Measurements from ENCODE around the gene ANXA5. TPM values are rescaled to one million over a fixed set of nuclear protein-coding genes. Genes with fewer than 3 reads are reported as not detected.

The ANXA5 gene
- polyA plus RNA-seq, 1 of the 3 experiments (the other 2 are of a cell fraction): 379 TPM

- Histone ChIP-seq H3K27me3 (ENCODE audit: insufficient read depth) (no peaks in the 10 kb centered on the region), H3K27ac (ENCODE audit: low read depth in 2 of 2, low read length in 1 of 2) (no peak overlapping the region), H3F3A (replicated peaks; ENCODE audit: insufficient read depth) (peaks cover 18% of the 10 kb centered on the region), H3K4me3 (ENCODE audit: low read depth in 2 of 2, low read length in 1 of 2) (no peak overlapping the region), H3K9ac (no peak overlapping the region), H3K79me2 (ENCODE audit: insufficient read depth) (no peaks in the 10 kb centered on the region), H3K9me3 (no peaks in the 10 kb centered on the region), H3K9me2 (no peaks in the 10 kb centered on the region), H4K20me1 (ENCODE audit: insufficient read depth) (no peaks in the 10 kb centered on the region), H3K36me3 (replicated peaks in 1 of 2; ENCODE audit: control insufficient read depth in 1 of 2, insufficient read depth in 2 of 2, low read length in 1 of 2) (no peaks in the 10 kb centered on the region), H3K4me2 (no peak overlapping the region), H3K4me1 (ENCODE audit: control insufficient read depth in 1 of 2, insufficient read depth in 2 of 2, low read depth in 1 of 2, low read length in 1 of 2) (no peaks in the 10 kb centered on the region; a peak in 1 of 4 replicates), H2AFZ (ENCODE audit: low read depth) (no peak overlapping the region)
- 80% methylated on average over 3 of the region's 3 CpGs for WGBS (ENCODE audit: low lambda C conversion rate)
- ChIA-PET POLR2A (interaction anchor here (0.6 kb wide), 1 partner anchor 11 kb away, joined by 4 read pairs; no protein-coding TSS in a partner anchor), CTCF (interaction anchor here (2.4 to 4.0 kb wide), 3 partner anchors 192 to 284 kb away, joined by 10 to 16 read pairs (median 10); no protein-coding TSS in a partner anchor)
- no peak for TF ChIP-seq GATA2 (CRISPR knock-in tag; IDR thresholded peaks at IDR 0.05)
- TF ChIP-seq MEF2A (IDR thresholded peaks at IDR 0.05; ENCODE audit: borderline replicate concordance, low read depth): no peak
- TF ChIP-seq CHD2 (IDR thresholded peaks at IDR 0.05; ENCODE audit: low read length, partially characterized antibody): no peak
- TF ChIP-seq MAX (IDR thresholded peaks at IDR 0.05; ENCODE audit: low read depth): no peak
- no peak for TF ChIP-seq CTCF (IDR thresholded peaks at IDR 0.05)
- no peak for TF ChIP-seq FOXJ3 (CRISPR knock-in tag; IDR thresholded peaks at IDR 0.05)
- no peak for TF ChIP-seq POLR2AphosphoS5 (IDR thresholded peaks at IDR 0.05; ENCODE audit: low read depth, low read length)
- no peak for TF ChIP-seq MXI1 (IDR thresholded peaks at IDR 0.05; ENCODE audit: low read depth, low read length)
- no peak for TF ChIP-seq NRF1 (IDR thresholded peaks at IDR 0.05; ENCODE audit: low read depth, low read length)
- TF ChIP-seq JUND (IDR thresholded peaks at IDR 0.05): no peak
- TF ChIP-seq ELF1 (IDR thresholded peaks at IDR 0.05): no peak
- TF ChIP-seq TCF12 (IDR thresholded peaks at IDR 0.05): no peak
- DNase-seq: no peak
Observed at GRCh38 chr4:121654738-121655137, 42.0 kb downstream of the ANXA5 start.

- Histone ChIP-seq H3K79me2 (ENCODE audit: insufficient read depth) (no peaks in the 10 kb centered on the region), H3K27me3 (ENCODE audit: insufficient read depth) (no peaks in the 10 kb centered on the region), H3K4me3 (ENCODE audit: low read depth in 2 of 2, low read length in 1 of 2) (no peak overlapping the region), H3K9ac (no peak overlapping the region), H3K27ac (ENCODE audit: low read depth in 2 of 2, low read length in 1 of 2) (no peak overlapping the region), H3K4me2 (no peak overlapping the region), H3K4me1 (ENCODE audit: control insufficient read depth in 1 of 2, insufficient read depth in 2 of 2, low read depth in 1 of 2, low read length in 1 of 2) (no peaks in the 10 kb centered on the region; a peak in 1 of 4 replicates), H3K36me3 (replicated peaks in 1 of 2; ENCODE audit: control insufficient read depth in 1 of 2, insufficient read depth in 2 of 2, low read length in 1 of 2) (no peaks in the 10 kb centered on the region), H3F3A (replicated peaks; ENCODE audit: insufficient read depth) (peaks cover 18% of the 10 kb centered on the region), H4K20me1 (ENCODE audit: insufficient read depth) (no peaks in the 10 kb centered on the region), H3K9me3 (no peaks in the 10 kb centered on the region), H3K9me2 (no peaks in the 10 kb centered on the region), H2AFZ (ENCODE audit: low read depth) (no peak overlapping the region)
- WGBS (ENCODE audit: low lambda C conversion rate): 51% methylated on average over 6 of the region's 6 CpGs
- POLR2A ChIA-PET: no interaction called here
- no peak for DNase-seq
- CTCF ChIA-PET: interaction anchor here (3.2 to 4.0 kb wide), 2 partner anchors 191 to 283 kb away, joined by 10 to 16 read pairs; no protein-coding TSS in a partner anchor
- no peak for TF ChIP-seq RFX5 (IDR thresholded peaks at IDR 0.05; ENCODE audit: low read length)
- TF ChIP-seq SMC3 (IDR thresholded peaks at IDR 0.05; ENCODE audit: low read depth, low read length): no peak
- TF ChIP-seq REST (IDR thresholded peaks at IDR 0.05; ENCODE audit: low read depth, low read length): no peak
- no peak for TF ChIP-seq RAD21 (IDR thresholded peaks at IDR 0.05; ENCODE audit: low read length)
- TF ChIP-seq, protein P1, sequence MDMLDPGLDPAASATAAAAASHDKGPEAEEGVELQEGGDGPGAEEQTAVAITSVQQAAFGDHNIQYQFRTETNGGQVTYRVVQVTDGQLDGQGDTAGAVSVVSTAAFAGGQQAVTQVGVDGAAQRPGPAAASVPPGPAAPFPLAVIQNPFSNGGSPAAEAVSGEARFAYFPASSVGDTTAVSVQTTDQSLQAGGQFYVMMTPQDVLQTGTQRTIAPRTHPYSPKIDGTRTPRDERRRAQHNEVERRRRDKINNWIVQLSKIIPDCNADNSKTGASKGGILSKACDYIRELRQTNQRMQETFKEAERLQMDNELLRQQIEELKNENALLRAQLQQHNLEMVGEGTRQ (IDR thresholded peaks at IDR 0.05; ENCODE audit: borderline replicate concordance, low read depth, low read length): no peak
- TF ChIP-seq FOXM1 (IDR thresholded peaks at IDR 0.05; ENCODE audit: low read depth): no peak
- TF ChIP-seq IRF3 (IDR thresholded peaks at IDR 0.05; ENCODE audit: low read depth, low read length): no peak
- TF ChIP-seq TAF1 (IDR thresholded peaks at IDR 0.05; ENCODE audit: borderline replicate concordance, low read depth, low read length): no peak
- TF ChIP-seq MAX (IDR thresholded peaks at IDR 0.05; ENCODE audit: low read depth): no peak
- no peak for TF ChIP-seq RXRA (IDR thresholded peaks at IDR 0.05; ENCODE audit: borderline replicate concordance, low read depth)
- no peak for TF ChIP-seq TEAD4 (IDR thresholded peaks at IDR 0.05; ENCODE audit: borderline replicate concordance, insufficient read depth)
- no peak for TF ChIP-seq GATA2 (CRISPR knock-in tag; IDR thresholded peaks at IDR 0.05)
- no peak for TF ChIP-seq FOXJ3 (CRISPR knock-in tag; IDR thresholded peaks at IDR 0.05)
Observed at GRCh38 chr4:121653986-121654385, 42.8 kb downstream of the ANXA5 start.
